ENCODE measurements around the gene CEP95. TPM values are rescaled to one million over a fixed set of nuclear protein-coding genes. Genes with fewer than 3 reads are reported as not detected.
A peak's percentile ranks its signal among the peaks of the same experiment; 100 is the strongest.

Gene CEP95
- total and polyA plus RNA-seq, 10 of the 15 experiments (the other 5 are each of a cell fraction or from before 2014, with no cell fraction given): 17.7 to 54.9 (median 29.6) TPM

- TF ChIP-seq BCLAF1 (IDR thresholded peaks at IDR 0.05) (0 out of 2 replicates have a peak, but pooled peaks have one; percentile 6), ZBED1 (IDR thresholded peaks at IDR 0.05; ENCODE audit: borderline replicate concordance) (no peak), REST (IDR thresholded peaks at IDR 0.05; ENCODE audit: low read depth, low read length) (no peak), TARDBP (IDR thresholded peaks at IDR 0.05; ENCODE audit: borderline replicate concordance) (no peak), SMARCA5 (IDR thresholded peaks at IDR 0.05) (no peak), BACH1 (IDR thresholded peaks at IDR 0.05; ENCODE audit: borderline replicate concordance) (0 out of 2 replicates have a peak, but pooled peaks have one; percentile 6), ELK1 (IDR thresholded peaks at IDR 0.05; ENCODE audit: low read depth, low read length) (0 out of 2 replicates have a peak, but pooled peaks have one; percentile 23), CBX5 (IDR thresholded peaks at IDR 0.05; ENCODE audit: low read depth) (no peak), RFX5 (IDR thresholded peaks at IDR 0.05; ENCODE audit: low read depth, low read length) (no peak), RBBP5 (conservative IDR thresholded peaks at IDR 0.05) (no peak)
Observed at GRCh38 chr17:64500862-64501765, 5.7 kb upstream of the CEP95 start (continued).

Measured in GM12878 (cell line).